SJSA1 (cell line): ENCODE data around the gene PSTPIP1. TPM values are rescaled to one million over a fixed set of nuclear protein-coding genes. Genes with fewer than 3 reads are reported as not detected.

ENCODE experiments used
- DNase-seq, 2 experiments: peaks; one replicate each; pipeline ENCODE4 v3.0.0-alpha.2; 2015 to 2020; ENCODE audit warnings: low spot score in 2 of 2, low read depth in 1 of 2
- H3K27ac ChIP-seq: fragments of 250-450 bp; sonication (Bioruptor Pico); 2 replicates; pipeline ENCODE4 v1.5.1; 2020; ENCODE audit warnings: mild to moderate bottlenecking, moderate library complexity
- H3K27me3 ChIP-seq: fragments of 250-450 bp; sonication (Bioruptor Pico); replicated peaks from 2 replicates; pipeline ENCODE4 v1.5.1; 2020; ENCODE audit warnings: mild to moderate bottlenecking, moderate library complexity
- H3K36me3 ChIP-seq: fragments of 250-450 bp; sonication (Bioruptor Pico); 2 replicates; pipeline ENCODE4 v1.5.1; 2020; ENCODE audit warnings: mild to moderate bottlenecking
- H3K4me1 ChIP-seq: fragments of 250-450 bp; sonication (Bioruptor Pico); replicated peaks from 2 replicates; pipeline ENCODE4 v1.6.1; 2021; ENCODE audit warnings: mild to moderate bottlenecking
- H3K4me3 ChIP-seq: fragments of 250-450 bp; sonication (Bioruptor Pico); 2 replicates; pipeline ENCODE4 v1.5.1; 2020; ENCODE audit warnings: mild to moderate bottlenecking
- H3K9me3 ChIP-seq: fragments of 250-450 bp; sonication (Bioruptor Pico); replicated peaks from 2 replicates; pipeline ENCODE4 v1.5.1; 2020; ENCODE audit warnings: mild to moderate bottlenecking
- total RNA-seq: library from RNA; depleted of rRNA; stranded (reverse); fragments of >200 nt; shearing (Covaris generic); gene quantifications from 2 replicates; pipeline ENCODE4 v1.2.3, GENCODE V29; 2014

PSTPIP1 gene
- total RNA-seq, 1 experiment from 2014 or later: not detected

DNA sequence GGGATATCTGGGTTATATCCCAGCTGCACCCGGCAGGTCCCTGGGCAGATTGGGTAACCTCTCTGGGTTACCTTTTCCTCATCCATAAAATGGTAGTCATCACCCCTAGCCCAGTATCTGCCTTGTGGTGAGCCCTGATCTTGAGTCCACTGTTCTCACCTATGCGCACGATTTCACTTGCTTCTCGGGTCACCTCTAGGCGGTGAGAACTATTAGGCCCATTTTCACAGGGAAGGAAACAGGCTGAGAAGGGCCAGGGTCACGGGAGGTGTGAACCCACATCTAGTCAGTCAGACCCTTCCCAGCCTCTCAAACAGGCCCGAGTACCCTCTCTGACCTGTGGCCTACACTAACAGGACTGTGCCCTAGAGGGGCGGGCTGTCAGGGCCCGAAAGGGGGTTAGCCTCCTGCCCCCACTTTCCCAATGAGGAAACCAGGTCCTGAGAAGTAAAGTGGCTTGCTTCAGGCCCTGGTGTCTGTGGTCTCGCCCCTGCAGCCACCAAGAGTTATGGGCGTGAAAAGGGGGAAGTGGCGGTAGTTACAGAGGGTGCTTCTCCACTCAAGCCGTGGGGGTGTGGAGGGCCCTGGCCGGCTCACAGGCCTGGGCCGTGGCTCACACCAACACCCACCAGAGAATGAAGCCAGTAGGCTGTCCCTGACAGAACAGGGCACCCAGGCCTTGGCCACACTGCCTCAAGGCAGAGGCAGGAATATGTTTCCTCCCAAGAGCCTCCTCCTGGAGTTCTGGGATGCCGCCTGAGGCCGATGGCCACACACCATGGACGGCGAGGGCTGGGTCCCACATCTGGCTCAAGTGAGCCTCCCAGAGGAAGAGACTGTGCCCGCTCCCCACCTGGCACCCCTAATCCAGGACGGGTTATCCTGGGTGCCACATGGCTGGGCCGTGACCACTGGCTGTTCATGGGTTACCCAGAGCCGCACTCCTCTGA is 19.5 kb downstream of the PSTPIP1 start:
- no peak overlapping the region for H3K4me3 ChIP-seq
- DNase-seq: no peak
- no peak overlapping the region for H3K27ac ChIP-seq
- no peaks in the 10 kb centered on the region for H3K9me3 ChIP-seq
- no peaks in the 10 kb centered on the region for H3K4me1 ChIP-seq
- H3K36me3 ChIP-seq: no peaks in the 10 kb centered on the region
- H3K27me3 ChIP-seq: no peaks in the 10 kb centered on the region

GRCh38 chr15:77015646-77016320 is 20.9 kb downstream of the PSTPIP1 start:
- Histone ChIP-seq H3K9me3 (no peaks in the 10 kb centered on the region), H3K27ac (no peak overlapping the region), H3K4me3 (no peak overlapping the region), H3K36me3 (no peaks in the 10 kb centered on the region), H3K4me1 (peaks cover 7% of the 10 kb centered on the region), H3K27me3 (no peaks in the 10 kb centered on the region)
- DNase-seq: no peak

DNA sequence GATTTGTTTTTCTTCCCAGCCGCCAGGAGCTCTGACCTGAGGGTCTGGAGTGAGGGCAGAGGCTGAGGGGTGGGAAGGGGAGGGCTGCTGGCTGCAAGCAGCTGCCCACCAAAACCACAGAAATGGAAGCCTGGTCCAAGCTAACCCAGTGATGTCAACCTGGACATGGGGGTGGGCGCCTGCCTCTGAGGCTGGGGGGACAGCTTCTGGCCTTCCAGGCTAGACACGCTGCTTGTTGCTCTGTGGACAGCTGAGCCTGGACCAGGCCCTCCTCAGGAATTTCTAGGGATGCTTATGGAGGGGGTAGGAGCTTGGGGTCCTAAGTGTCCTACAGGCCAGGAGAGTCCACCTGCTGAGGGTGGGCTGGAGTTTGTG is 21.4 kb downstream of the PSTPIP1 start:
- Histone ChIP-seq H3K27me3 (no peaks in the 10 kb centered on the region), H3K27ac (no peak overlapping the region), H3K4me1 (peaks cover 7% of the 10 kb centered on the region), H3K36me3 (no peaks in the 10 kb centered on the region), H3K4me3 (no peak overlapping the region), H3K9me3 (no peaks in the 10 kb centered on the region)
- no peak for DNase-seq

- no peaks in the 10 kb centered on the region for H3K9me3 ChIP-seq
These were observed 22.2 kb downstream of the PSTPIP1 start for GRCh38 chr15:77017091-77017660.

GRCh38 chr15:77017761-77018720 is 23.1 kb downstream of the PSTPIP1 start:
- H3K4me3 ChIP-seq: no peak overlapping the region
- no peak overlapping the region for H3K27ac ChIP-seq
- H3K4me1 ChIP-seq: peaks cover 21% of the 10 kb centered on the region
- no peak for DNase-seq
- H3K9me3 ChIP-seq: no peaks in the 10 kb centered on the region
- H3K27me3 ChIP-seq: no peaks in the 10 kb centered on the region
- no peaks in the 10 kb centered on the region for H3K36me3 ChIP-seq

More at GRCh38 chr15:77017091-77017660, 22.2 kb downstream of the PSTPIP1 start:
- H3K4me1 ChIP-seq: peaks cover 15% of the 10 kb centered on the region
- no peak overlapping the region for H3K4me3 ChIP-seq
- DNase-seq: no peak
- no peaks in the 10 kb centered on the region for H3K27me3 ChIP-seq
- no peak overlapping the region for H3K27ac ChIP-seq
- H3K36me3 ChIP-seq: no peaks in the 10 kb centered on the region

DNA sequence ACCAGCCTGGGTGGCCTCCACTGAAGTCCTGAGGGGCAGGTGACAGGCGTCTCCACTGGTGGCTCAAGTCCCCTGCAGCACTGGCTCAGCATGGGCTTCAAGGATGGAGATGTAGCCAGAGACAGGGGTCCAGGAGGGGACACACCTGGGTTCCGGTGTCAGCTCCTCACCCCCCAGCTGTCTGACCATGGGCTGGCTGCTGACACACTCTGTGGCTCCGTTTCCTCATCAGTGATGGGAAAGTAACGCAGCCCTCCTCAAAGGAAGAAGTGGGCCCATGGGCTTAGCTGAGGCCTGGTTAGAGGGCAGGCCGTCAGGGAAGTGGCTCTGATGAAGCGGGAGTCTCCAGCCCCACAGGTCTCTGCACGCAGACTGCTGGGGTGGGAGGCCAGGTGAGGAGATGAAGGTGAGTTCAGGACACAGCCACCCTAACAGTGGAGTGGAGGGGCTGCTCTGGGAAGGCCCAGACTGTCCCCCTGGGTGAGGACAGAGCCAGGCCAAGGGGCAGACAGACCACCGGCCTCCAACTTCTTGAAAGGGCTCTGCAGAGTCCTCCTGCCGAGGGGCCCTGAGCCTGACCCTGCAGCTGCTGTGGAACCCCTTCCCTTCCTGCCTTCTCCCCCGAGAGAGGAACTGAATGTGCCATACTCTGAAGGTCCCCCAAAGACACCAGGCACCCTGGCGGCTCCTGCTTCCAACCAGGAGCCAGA is 24.0 kb downstream of the PSTPIP1 start:
- no peak overlapping the region for H3K27ac ChIP-seq
- H3K4me3 ChIP-seq: no peak overlapping the region
- H3K36me3 ChIP-seq: no peaks in the 10 kb centered on the region
- no peaks in the 10 kb centered on the region for H3K9me3 ChIP-seq
- no peaks in the 10 kb centered on the region for H3K27me3 ChIP-seq
- H3K4me1 ChIP-seq: peaks cover 21% of the 10 kb centered on the region
- no peak for DNase-seq

DNA sequence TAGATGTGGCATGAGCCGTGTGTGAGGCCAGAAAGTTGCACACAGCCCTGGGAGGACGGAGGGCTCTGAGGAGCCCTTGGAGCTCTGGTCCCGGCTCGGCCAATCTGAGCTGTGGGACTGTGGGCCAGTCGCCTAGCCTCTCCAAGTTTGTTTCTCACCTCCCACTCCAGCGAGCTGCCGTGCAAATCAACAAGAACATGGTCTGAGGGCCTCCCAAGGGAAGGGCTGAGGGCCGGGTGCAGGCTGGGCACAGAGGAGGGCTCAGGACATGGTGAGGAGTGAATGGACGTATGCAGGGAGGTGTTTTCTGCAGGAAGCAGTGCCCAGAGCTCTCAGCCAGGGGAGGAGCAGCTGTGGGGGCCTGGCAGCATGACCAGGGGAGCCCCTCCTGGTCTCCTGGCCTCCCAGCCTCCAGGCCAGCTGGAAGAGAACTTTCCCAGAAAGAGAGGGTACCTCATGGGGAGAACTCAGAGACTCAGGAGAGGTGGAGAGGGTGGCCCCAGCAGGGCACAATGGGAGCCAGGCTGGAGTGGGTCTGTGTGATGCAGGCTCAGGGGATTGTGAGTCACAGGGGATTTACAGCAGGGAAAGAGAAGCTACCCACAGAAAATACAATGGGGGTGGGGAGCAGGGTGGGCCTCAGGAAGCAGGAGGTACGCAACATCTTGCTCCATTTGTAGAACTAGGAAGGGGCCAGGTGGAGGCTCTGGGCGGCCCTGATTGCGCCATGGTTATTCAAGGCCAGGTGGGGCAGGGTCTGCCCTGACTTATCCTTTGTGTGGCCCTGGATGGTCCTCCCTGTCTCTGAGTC is 24.8 kb downstream of the PSTPIP1 start:
- Histone ChIP-seq H3K4me1 (peaks cover 24% of the 10 kb centered on the region), H3K27ac (no peak overlapping the region), H3K9me3 (0 out of 2 replicates have a peak, but pooled peaks cover 3% of the 10 kb centered on the region), H3K36me3 (no peaks in the 10 kb centered on the region), H3K4me3 (no peak overlapping the region), H3K27me3 (no peaks in the 10 kb centered on the region)
- DNase-seq: no peak

- DNase-seq: no peak
- no peak overlapping the region for H3K4me3 ChIP-seq
- no peaks in the 10 kb centered on the region for H3K36me3 ChIP-seq
- H3K4me1 ChIP-seq: peaks cover 24% of the 10 kb centered on the region
- H3K27ac ChIP-seq: no peak overlapping the region
- 0 out of 2 replicates have a peak, but pooled peaks cover 3% of the 10 kb centered on the region for H3K9me3 ChIP-seq
- H3K27me3 ChIP-seq: no peaks in the 10 kb centered on the region
These were observed 25.6 kb downstream of the PSTPIP1 start for GRCh38 chr15:77020348-77021087.

DNA sequence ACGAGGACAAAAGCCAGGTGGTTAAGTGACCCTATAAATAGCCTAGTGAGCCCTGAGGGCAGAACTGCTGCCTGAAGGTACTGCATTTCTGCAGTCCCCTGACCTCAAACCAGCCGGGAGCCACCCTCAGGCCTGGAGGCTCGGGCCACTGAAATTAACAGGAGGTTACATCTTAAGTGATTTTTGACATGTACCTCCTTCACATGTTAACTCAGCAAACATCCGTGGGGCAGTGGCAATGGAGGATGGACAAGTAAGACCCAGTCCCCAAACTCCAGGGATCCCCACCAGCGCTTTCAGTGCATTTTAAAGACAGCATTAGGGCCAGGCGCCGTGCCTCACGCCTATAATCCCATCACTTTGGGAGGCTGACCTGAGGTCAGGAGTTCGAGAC is 26.2 kb downstream of the PSTPIP1 start:
- no peak for DNase-seq
- H3K4me1 ChIP-seq: peaks cover 24% of the 10 kb centered on the region
- no peak overlapping the region for H3K27ac ChIP-seq
- 0 out of 2 replicates have a peak, but pooled peaks cover 3% of the 10 kb centered on the region for H3K9me3 ChIP-seq
- no peak overlapping the region for H3K4me3 ChIP-seq
- no peaks in the 10 kb centered on the region for H3K36me3 ChIP-seq
- H3K27me3 ChIP-seq: no peaks in the 10 kb centered on the region

- Histone ChIP-seq H3K27ac (peak overlapping the region; percentile 33; the same call in 1 of the 2 replicates), H3K4me1 (peaks cover 24% of the 10 kb centered on the region), H3K9me3 (0 out of 2 replicates have a peak, but pooled peaks cover 3% of the 10 kb centered on the region), H3K4me3 (no peak overlapping the region), H3K27me3 (no peaks in the 10 kb centered on the region), H3K36me3 (no peaks in the 10 kb centered on the region)
- peak in 1 of 2 experiments; percentile 50 for DNase-seq
These were observed 27.0 kb downstream of the PSTPIP1 start for GRCh38 chr15:77021803-77022381.
